BLaER1 treated with 17β-estradiol and CSF1 and Interleukin-3, amounts not matched to agents 10 nM and 100 nM (cell line): ENCODE results near the gene RBMS1.

Source experiments
- H3K27ac ChIP-seq, 11 experiments: shearing (Covaris generic); formaldehyde crosslinking; 2 replicates each; pipeline ENCODE4 v1.8.1; 2022
- H3K27me3 ChIP-seq, 11 experiments: shearing (Covaris generic); formaldehyde crosslinking; 2 replicates each; pipeline ENCODE4 v1.8.1; 2022
- H3K36me3 ChIP-seq, 11 experiments: shearing (Covaris generic); formaldehyde crosslinking; 2 replicates each; pipeline ENCODE4 v1.8.1; 2022
- H3K4me1 ChIP-seq, 10 experiments: shearing (Covaris generic); formaldehyde crosslinking; 2 replicates each; pipeline ENCODE4 v1.8.1; 2022
- H3K4me2 ChIP-seq, 11 experiments: shearing (Covaris generic); formaldehyde crosslinking; 2 replicates each; pipeline ENCODE4 v1.8.1; 2022
- H3K4me3 ChIP-seq, 10 experiments: shearing (Covaris generic); formaldehyde crosslinking; 2 replicates each; pipeline ENCODE4 v1.8.1; 2022
- H3K9ac ChIP-seq, 11 experiments: shearing (Covaris generic); formaldehyde crosslinking; 2 replicates each; pipeline ENCODE4 v1.8.1; 2022
- H3K9me3 ChIP-seq, 11 experiments: shearing (Covaris generic); formaldehyde crosslinking; replicated peaks in 1 of 11; 2 replicates each; pipeline ENCODE4 v1.8.1; 2022
- H4K20me1 ChIP-seq, 11 experiments: shearing (Covaris generic); formaldehyde crosslinking; 2 replicates each; pipeline ENCODE4 v1.8.1; 2022
- Cebpa-rat ChIP-seq, 11 experiments: shearing (Covaris generic); IDR thresholded peaks; 2 replicates each; pipeline ENCODE4 v1.8.1; 2022

Gene RBMS1

GRCh38 chr2:160334028-160334741, 159.4 kb downstream of the RBMS1 start:
- H3K27me3 ChIP-seq, result no peaks in the 10 kb centered on the region
- 0 out of 22 replicates have a peak overlapping the region, but pooled peaks of 1 of the 11 experiments have one; percentile 0 for H3K27ac ChIP-seq
- no peak overlapping the region for H3K9ac ChIP-seq
- H3K9me3 ChIP-seq, result no peaks in the 10 kb centered on the region
- peaks cover 0 to 26% (median 5%) of the 10 kb centered on the region in 11 experiments; a peak in 9 of 22 replicates for H3K36me3 ChIP-seq
- H3K4me1 ChIP-seq, result peaks cover 6 to 52% (median 9%) of the 10 kb centered on the region in 10 experiments; a peak in 19 of 20 replicates
- peaks cover 0 to 45% (median 3%) of the 10 kb centered on the region in 11 experiments; a peak in 9 of 22 replicates for H4K20me1 ChIP-seq
- TF ChIP-seq Cebpa-rat (IDR thresholded peaks at IDR 0.05), result no peak
- no peak overlapping the region for H3K4me3 ChIP-seq
- H3K4me2 ChIP-seq, result peak overlapping the region in 3 of 11 experiments; percentile 3 to 17 (median 16); a peak in 4 of 22 replicates

- Histone ChIP-seq H3K4me1 (peaks cover 6 to 59% (median 9%) of the 10 kb centered on the region in 10 experiments; a peak in 19 of 20 replicates), H3K4me2 (peak overlapping the region in 3 of 11 experiments; percentile 59 to 73 (median 66); a peak in 6 of 22 replicates)
- TF ChIP-seq Cebpa-rat (IDR thresholded peaks at IDR 0.05), result no peak
Measured at GRCh38 chr2:160333324-160334027, 160.1 kb downstream of the RBMS1 start.

DNA sequence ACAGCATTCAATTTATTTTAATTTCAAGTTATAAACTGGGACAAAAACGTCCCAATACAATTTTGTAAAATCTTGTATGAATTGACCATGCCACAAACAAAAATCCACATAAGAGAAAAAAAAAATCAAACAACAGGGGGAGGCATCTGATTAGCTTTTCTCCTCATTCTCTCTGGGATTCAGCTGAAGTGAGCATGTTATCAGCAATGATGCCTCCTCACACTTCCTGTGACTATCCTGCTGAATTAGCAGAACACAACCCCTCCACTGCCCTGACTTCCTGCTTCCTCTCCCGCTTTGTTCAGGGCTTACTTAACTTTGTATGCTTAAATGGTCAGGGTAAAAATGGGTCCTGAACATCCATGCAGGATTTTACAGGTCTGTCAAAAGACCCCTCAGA, 161.3 kb downstream of the RBMS1 start:
- Histone ChIP-seq H3K9me3 (no peaks in the 10 kb centered on the region), H3K36me3 (peaks cover 0 to 26% (median 5%) of the 10 kb centered on the region in 11 experiments; a peak in 8 of 22 replicates), H4K20me1 (peaks cover 0 to 44% (median 5%) of the 10 kb centered on the region in 11 experiments; a peak in 8 of 22 replicates), H3K4me1 (peaks cover 6 to 71% (median 9%) of the 10 kb centered on the region in 10 experiments; a peak in 19 of 20 replicates), H3K9ac (peak overlapping the region in 2 of 11 experiments; percentile 13 to 49; a peak in 2 of 22 replicates), H3K4me3 (no peak overlapping the region), H3K27me3 (no peaks in the 10 kb centered on the region), H3K4me2 (peak overlapping the region; percentile 27 to 73 (median 47); a peak in 18 of 22 replicates), H3K27ac (peak overlapping the region in 6 of 11 experiments; percentile 39 to 57 (median 51); a peak in 10 of 22 replicates)
- no peak for TF ChIP-seq Cebpa-rat (IDR thresholded peaks at IDR 0.05)

More at GRCh38 chr2:160333324-160334027, 160.1 kb downstream of the RBMS1 start:
- peaks cover 0 to 26% (median 5%) of the 10 kb centered on the region in 11 experiments; a peak in 8 of 22 replicates for H3K36me3 ChIP-seq
- H4K20me1 ChIP-seq, result peaks cover 0 to 44% (median 5%) of the 10 kb centered on the region in 11 experiments; a peak in 9 of 22 replicates
- H3K9ac ChIP-seq, result no peak overlapping the region
- H3K27me3 ChIP-seq, result no peaks in the 10 kb centered on the region
- no peaks in the 10 kb centered on the region for H3K9me3 ChIP-seq
- H3K4me3 ChIP-seq, result no peak overlapping the region
- H3K27ac ChIP-seq, result peak overlapping the region in 2 of 11 experiments; percentile 17 to 36; a peak in 4 of 22 replicates

- Histone ChIP-seq H3K4me2 (peak overlapping the region in 4 of 11 experiments; percentile 52 to 73 (median 62); a peak in 5 of 22 replicates), H4K20me1 (peaks cover 0 to 44% (median 5%) of the 10 kb centered on the region in 11 experiments; a peak in 8 of 22 replicates), H3K27ac (peak overlapping the region in 3 of 11 experiments; percentile 44 to 57 (median 53); a peak in 5 of 22 replicates), H3K4me1 (peaks cover 6 to 80% (median 9%) of the 10 kb centered on the region in 10 experiments; a peak in 19 of 20 replicates), H3K27me3 (no peaks in the 10 kb centered on the region), H3K36me3 (peaks cover 0 to 26% (median 5%) of the 10 kb centered on the region in 11 experiments; a peak in 8 of 22 replicates), H3K4me3 (no peak overlapping the region), H3K9me3 (no peaks in the 10 kb centered on the region), H3K9ac (peak overlapping the region in 2 of 11 experiments; percentile 13 to 49; a peak in 2 of 22 replicates)
- TF ChIP-seq Cebpa-rat (IDR thresholded peaks at IDR 0.05), result no peak
Measured at GRCh38 chr2:160331258-160332025, 162.2 kb downstream of the RBMS1 start.

- peaks cover 0 to 54% (median 10%) of the 10 kb centered on the region in 11 experiments; a peak in 9 of 22 replicates for H4K20me1 ChIP-seq
- H3K9me3 ChIP-seq, result no peaks in the 10 kb centered on the region
- no peak overlapping the region for H3K4me2 ChIP-seq
- TF ChIP-seq Cebpa-rat (IDR thresholded peaks at IDR 0.05), result no peak
- peaks cover 0 to 26% (median 5%) of the 10 kb centered on the region in 11 experiments; a peak in 8 of 22 replicates for H3K36me3 ChIP-seq
- peaks cover 6 to 79% (median 9%) of the 10 kb centered on the region in 10 experiments; a peak in 19 of 20 replicates for H3K4me1 ChIP-seq
- H3K9ac ChIP-seq, result no peak overlapping the region
- no peak overlapping the region for H3K27ac ChIP-seq
- no peak overlapping the region for H3K4me3 ChIP-seq
- H3K27me3 ChIP-seq, result no peaks in the 10 kb centered on the region
Measured at GRCh38 chr2:160328811-160329527, 164.6 kb downstream of the RBMS1 start.

- Histone ChIP-seq H3K36me3 (peaks cover 0 to 26% (median 5%) of the 10 kb centered on the region in 11 experiments; a peak in 8 of 22 replicates), H3K4me3 (no peak overlapping the region), H3K9ac (no peak overlapping the region), H4K20me1 (peaks cover 0 to 76% (median 15%) of the 10 kb centered on the region in 11 experiments; a peak in 11 of 22 replicates), H3K4me2 (peak overlapping the region in 2 of 11 experiments; percentile 17 to 68; a peak in 3 of 22 replicates), H3K27ac (no peak overlapping the region; a peak in 1 of 22 replicates), H3K27me3 (no peaks in the 10 kb centered on the region), H3K4me1 (peaks cover 0 to 72% (median 5%) of the 10 kb centered on the region in 10 experiments; a peak in 10 of 20 replicates), H3K9me3 (no peaks in the 10 kb centered on the region)
- no peak for TF ChIP-seq Cebpa-rat (IDR thresholded peaks at IDR 0.05)
Measured at GRCh38 chr2:160326786-160327185, 166.8 kb downstream of the RBMS1 start.

DNA sequence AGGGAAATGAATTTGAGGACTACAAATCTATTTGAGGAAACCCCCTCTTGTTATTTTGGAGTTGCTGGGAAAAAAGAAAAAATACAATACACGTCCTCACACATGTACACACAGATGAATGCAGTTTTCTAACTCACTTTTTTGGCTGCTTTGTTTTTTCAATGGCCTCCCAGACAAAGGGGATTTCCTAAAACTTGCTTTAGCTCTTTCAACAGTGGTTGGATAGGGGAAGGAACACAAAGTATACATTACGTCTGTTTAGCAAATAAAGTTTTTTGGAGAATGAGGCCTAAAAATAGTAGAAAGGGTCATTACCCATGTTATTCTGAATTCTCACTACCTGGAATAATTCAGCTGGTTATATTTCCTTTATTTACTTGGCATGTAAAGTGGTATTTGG, 168.2 kb downstream of the RBMS1 start:
- peaks cover 0 to 73% (median 7%) of the 10 kb centered on the region in 10 experiments; a peak in 9 of 20 replicates for H3K4me1 ChIP-seq
- H3K4me2 ChIP-seq, result peak overlapping the region in 2 of 11 experiments; percentile 41 to 47; a peak in 4 of 22 replicates
- H4K20me1 ChIP-seq, result peaks cover 4 to 90% (median 15%) of the 10 kb centered on the region in 11 experiments; a peak in 11 of 22 replicates
- no peak for TF ChIP-seq Cebpa-rat (IDR thresholded peaks at IDR 0.05)
- H3K27me3 ChIP-seq, result no peaks in the 10 kb centered on the region
- H3K4me3 ChIP-seq, result no peak overlapping the region
- no peak overlapping the region; a peak in 1 of 22 replicates for H3K27ac ChIP-seq
- no peaks in the 10 kb centered on the region for H3K9me3 ChIP-seq
- H3K9ac ChIP-seq, result no peak overlapping the region
- H3K36me3 ChIP-seq, result peaks cover 0 to 17% (median 0%) of the 10 kb centered on the region in 11 experiments; a peak in 4 of 22 replicates
